H1 (cell line): Measurements from ENCODE around the gene KDM6A. TPM values are rescaled to one million over a fixed set of nuclear protein-coding genes. Genes with fewer than 3 reads are reported as not detected.

Source experiments
- SP2 ChIP-seq: IDR thresholded peaks from 2 replicates; pipeline ENCODE4 v1.6.1; 2012; ENCODE audit warnings: mild to moderate bottlenecking, low read length, inconsistent platforms
- polyA plus RNA-seq, 7 experiments: library from polyadenylated mRNA; depleted of rRNA in 3 of 7; stranded (reverse) in 5 of 7; unstranded in 2 of 7; fragments of >200 nt in 5 of 7; fragments of 200-250 nt in 2 of 7; gene quantifications; 1 replicate in 5 of 7; 2 replicates in 1 of 7; 4 replicates in 1 of 7; pipeline versions ENCODE4 v1.2.1 to v1.2.3, GENCODE V29; 2011 to 2013; ENCODE audit warnings: missing spikeins in 2 of 7, mixed read lengths in 2 of 7
- total RNA-seq: library from RNA; stranded (reverse); fragmentation: NEBNext Ultra II Directional; extraction: Animal tissue kit (Norgen Biotek cat#: 25700); gene quantifications from 2 replicates; pipeline ENCODE4 v1.2.1, GENCODE V29; 2021

The KDM6A gene
- total and polyA plus RNA-seq, 2 of the 8 experiments (the other 6 are each of a cell fraction or from before 2014, with no cell fraction given), result 43.5 to 58.4 TPM

GRCh38 chrX:44899946-44900345 is 27.0 kb downstream of the KDM6A start (continued):
- no peak for TF ChIP-seq SP2
